OCI-LY3 (cell line): ENCODE results near the gene CCDC69.

Experiments used
- EZH2phosphoT487 ChIP-seq: fragments of 200-600 bp; shearing (Covaris generic); IDR thresholded peaks from 2 replicates; pipeline ENCODE4 v1.6.1; 2018; ENCODE audit warnings: antibody characterized with exemption, mixed run types, low read depth
- TF ChIP-seq, protein P1 (sequence below): fragments of 200-600, 300-600 bp; sonication (generic); IDR thresholded peaks from 2 replicates; pipeline ENCODE4 v1.5.1; 2014; ENCODE audit warnings: antibody characterized with exemption, low read length, low read depth

DNA sequence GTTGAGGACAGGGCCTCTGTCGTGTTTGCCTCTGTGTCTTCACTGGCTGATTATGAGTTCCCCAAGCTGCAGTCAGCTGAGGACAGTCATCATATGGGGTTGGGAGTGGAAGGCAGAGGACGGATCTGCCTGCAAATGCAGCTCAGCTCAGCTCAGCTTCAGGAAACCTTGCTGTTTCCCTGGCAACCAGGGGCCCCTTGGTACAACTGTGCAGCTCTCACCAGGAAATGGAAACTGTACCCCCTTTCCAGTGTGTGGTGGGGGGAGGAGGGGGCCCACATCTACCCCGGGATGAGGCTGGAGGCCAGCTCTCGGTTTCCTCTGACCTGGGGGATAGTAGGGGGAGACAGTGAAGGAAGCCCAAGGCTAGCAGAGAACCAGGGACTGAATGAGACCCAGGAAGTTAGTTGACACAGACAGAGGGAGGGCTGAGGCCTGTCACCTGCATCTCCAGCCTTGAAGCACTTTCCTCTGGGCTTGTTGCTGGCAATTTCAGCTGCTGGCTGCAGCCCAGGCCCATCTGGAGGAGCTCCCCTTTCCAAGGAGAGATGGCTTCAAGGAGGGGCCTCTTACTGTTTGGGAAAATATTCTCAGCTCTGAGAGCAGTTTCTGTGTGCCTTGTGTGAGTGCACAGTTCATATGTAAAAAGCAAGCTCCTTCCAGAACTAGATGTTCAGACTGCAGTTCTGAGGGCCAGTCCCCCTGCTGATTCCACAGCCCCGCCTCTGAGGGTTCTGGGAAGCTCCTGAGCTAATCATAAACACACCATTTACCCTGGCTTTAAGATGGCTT is 73.2 kb downstream of the CCDC69 start:
- TF ChIP-seq, protein P1, sequence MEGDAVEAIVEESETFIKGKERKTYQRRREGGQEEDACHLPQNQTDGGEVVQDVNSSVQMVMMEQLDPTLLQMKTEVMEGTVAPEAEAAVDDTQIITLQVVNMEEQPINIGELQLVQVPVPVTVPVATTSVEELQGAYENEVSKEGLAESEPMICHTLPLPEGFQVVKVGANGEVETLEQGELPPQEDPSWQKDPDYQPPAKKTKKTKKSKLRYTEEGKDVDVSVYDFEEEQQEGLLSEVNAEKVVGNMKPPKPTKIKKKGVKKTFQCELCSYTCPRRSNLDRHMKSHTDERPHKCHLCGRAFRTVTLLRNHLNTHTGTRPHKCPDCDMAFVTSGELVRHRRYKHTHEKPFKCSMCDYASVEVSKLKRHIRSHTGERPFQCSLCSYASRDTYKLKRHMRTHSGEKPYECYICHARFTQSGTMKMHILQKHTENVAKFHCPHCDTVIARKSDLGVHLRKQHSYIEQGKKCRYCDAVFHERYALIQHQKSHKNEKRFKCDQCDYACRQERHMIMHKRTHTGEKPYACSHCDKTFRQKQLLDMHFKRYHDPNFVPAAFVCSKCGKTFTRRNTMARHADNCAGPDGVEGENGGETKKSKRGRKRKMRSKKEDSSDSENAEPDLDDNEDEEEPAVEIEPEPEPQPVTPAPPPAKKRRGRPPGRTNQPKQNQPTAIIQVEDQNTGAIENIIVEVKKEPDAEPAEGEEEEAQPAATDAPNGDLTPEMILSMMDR: no peak
- TF ChIP-seq EZH2phosphoT487: no peak
